GM12892 (cell line): Measurements from ENCODE around the gene FGF22.

Experiments
- DNase-seq: peaks from one replicate; pipeline ENCODE4 v3.0.0; 2011; ENCODE audit not compliant: insufficient read length
- FAIRE-seq: peaks from 2 replicates; lab custom pipeline; 2011; peaks lifted over from hg19 to GRCh38; lab: Jason Lieb, UNC
- POLR2A ChIP-seq: IDR thresholded peaks from 2 replicates; pipeline ENCODE4 v1.6.1; 2011; ENCODE audit warnings: low read depth, low read length, control low read depth
- POLR2AphosphoS5 ChIP-seq: IDR thresholded peaks from 2 replicates; pipeline ENCODE4 v1.6.1; 2011; ENCODE audit warnings: low read depth, low read length, control low read depth
- TAF1 ChIP-seq: IDR thresholded peaks from 2 replicates; pipeline ENCODE4 v1.6.1; 2011; ENCODE audit warnings: low read depth, mild to moderate bottlenecking, control low read depth, low read length, borderline replicate concordance

FGF22 gene

GRCh38 chr19:674282-675151 is 34.8 kb downstream of the FGF22 start:
- no peak for TF ChIP-seq POLR2AphosphoS5
- no peak for TF ChIP-seq POLR2A
- no peak for TF ChIP-seq TAF1
- FAIRE-seq (no peak), DNase-seq (no peak)

GRCh38 chr19:676007-676338 is 36.3 kb downstream of the FGF22 start:
- DNase-seq: no peak
- FAIRE-seq: no peak

GRCh38 chr19:676339-677105 is 36.8 kb downstream of the FGF22 start, which contains the start of gene FSTL3:
TSS of gene FSTL3 (plus strand) at chr19:676392. CDS start at chr19:676424, 32 bp downstream.
- DNase-seq (no peak), FAIRE-seq (no peak)
- TF ChIP-seq POLR2AphosphoS5: no peak
- no peak; the same call in 1 of the 2 replicates for TF ChIP-seq POLR2A
- TF ChIP-seq TAF1: no peak

More at GRCh38 chr19:676007-676338, 36.3 kb downstream of the FGF22 start:
- no peak for TF ChIP-seq POLR2AphosphoS5

GRCh38 chr19:677201-677600 is 37.5 kb downstream of the FGF22 start:
- FAIRE-seq: no peak
- no peak for DNase-seq
- TF ChIP-seq POLR2AphosphoS5: no peak

- DNase-seq: no peak
- TF ChIP-seq TAF1 (no peak), POLR2A (no peak), POLR2AphosphoS5 (no peak; the same call in 1 of the 2 replicates)
- FAIRE-seq: no peak
Observed at GRCh38 chr19:677601-678436, 38.1 kb downstream of the FGF22 start.

GRCh38 chr19:678791-679388 is 39.2 kb downstream of the FGF22 start:
- FAIRE-seq (no peak), DNase-seq (no peak)
- TF ChIP-seq TAF1: no peak
- no peak for TF ChIP-seq POLR2A
- TF ChIP-seq POLR2AphosphoS5: no peak

GRCh38 chr19:679418-680286 is 40.0 kb downstream of the FGF22 start:
- TF ChIP-seq TAF1: no peak
- TF ChIP-seq POLR2A: no peak
- no peak for TF ChIP-seq POLR2AphosphoS5
- peak; percentile 62 for DNase-seq
- no peak for FAIRE-seq

GRCh38 chr19:680287-681028 is 40.8 kb downstream of the FGF22 start:
- FAIRE-seq (peak; percentile 100), DNase-seq (peak; percentile 95)
- TF ChIP-seq TAF1 (no peak), POLR2A (peak; percentile 77; the same call in 1 of the 2 replicates)

GRCh38 chr19:681029-682019 is 41.6 kb downstream of the FGF22 start:
- TF ChIP-seq POLR2AphosphoS5: no peak
- TF ChIP-seq TAF1: no peak
- no peak for TF ChIP-seq POLR2A
- peak; percentile 85 for DNase-seq
- no peak for FAIRE-seq
